A549 treated with ZK216348 at 1 μM for 4 hours (cell line): ENCODE data around the gene MEIS3. TPM values are rescaled to one million over a fixed set of nuclear protein-coding genes. Genes with fewer than 3 reads are reported as not detected.

ENCODE experiments used
- total RNA-seq: library from RNA; stranded (reverse); fragments of 200-300 nt; extraction: Qiagen RNA extraction; gene quantifications from 5 replicates; pipeline ENCODE4 v1.2.3, GENCODE V29; 2022; ENCODE audit warnings: low read depth

MEIS3 gene
- total RNA-seq: 28.9 to 46.6 TPM (median 36.9 TPM) in 5 replicates

DNA sequence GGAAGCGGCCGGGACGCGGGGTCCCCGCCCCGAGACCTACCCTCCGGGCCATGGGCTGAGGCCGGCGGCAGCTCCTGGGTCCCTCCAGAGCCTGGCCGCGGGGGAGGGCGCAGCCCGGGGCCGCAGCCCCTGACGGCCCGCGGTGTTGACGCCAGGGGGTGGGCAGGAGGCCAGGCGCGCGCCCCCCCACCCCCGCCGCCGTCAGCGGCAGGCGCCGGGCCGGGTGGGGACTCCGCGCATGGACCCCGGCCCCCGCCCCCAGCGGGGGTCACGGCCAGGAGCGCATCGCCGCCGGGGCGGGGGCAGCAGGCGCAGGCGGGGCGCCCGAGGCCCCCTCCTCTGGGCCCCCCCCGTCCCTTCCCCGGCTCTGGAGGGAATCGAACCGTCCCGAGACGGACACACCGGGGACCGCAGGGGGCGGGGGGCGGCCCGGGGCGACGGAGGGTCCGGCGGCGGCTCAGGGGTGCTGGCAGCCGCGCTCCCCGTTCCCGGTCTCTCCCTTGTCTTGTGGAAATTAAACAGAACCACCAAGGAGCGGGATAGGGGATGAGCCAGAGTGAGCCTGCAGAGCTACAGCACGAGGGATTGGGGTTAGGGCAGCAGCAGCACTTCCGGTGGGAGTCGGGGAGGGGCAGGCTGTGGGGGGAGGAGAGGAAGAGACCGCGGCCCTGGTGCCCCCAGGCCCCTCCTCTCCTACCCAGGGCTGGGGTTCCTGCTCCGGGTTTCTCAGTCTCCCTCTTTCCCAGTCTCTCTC is at the start of gene MEIS3:
MEIS3 (minus strand) TSS at position 498 of the 754 bp plus-strand sequence; CDS start at position 52, 446 bp downstream.

Other genes starting within 250 kb of the MEIS3 start
- gene BBC3, start 188.3 kb downstream of the MEIS3 start, total RNA-seq: 14.6 to 30.6 TPM (median 28.4 TPM) in 5 replicates
- gene CCDC9, start 163.0 kb downstream of the MEIS3 start, total RNA-seq: 21.5 to 29.7 TPM (median 25.9 TPM) in 5 replicates
- gene INAFM1, start 144.6 kb downstream of the MEIS3 start, total RNA-seq: 4.4 to 12.1 TPM (median 10.8 TPM) in 5 replicates
- gene C5AR1, start 109.7 kb downstream of the MEIS3 start, total RNA-seq: 1.6 to 3.0 TPM (median 2.5 TPM) in 5 replicates
- 3.1 to 10.0 TPM (median 7.5 TPM) in 5 replicates for gene C5AR2, start 87.4 kb downstream of the MEIS3 start, total RNA-seq
- 18.3 to 41.9 TPM (median 38.6 TPM) in 5 replicates for gene DHX34, start 70.2 kb downstream of the MEIS3 start, total RNA-seq
- 0.18 to 1.1 TPM (median 0.40 TPM) in 5 replicates for gene SLC8A2, start 52.4 kb upstream of the MEIS3 start, total RNA-seq
- 18.5 to 21.5 TPM (median 19.6 TPM) in 5 replicates for gene KPTN, start 64.7 kb upstream of the MEIS3 start, total RNA-seq
- 84.2 to 111 TPM (median 92.8 TPM) in 5 replicates for gene NAPA, start 95.5 kb upstream of the MEIS3 start, total RNA-seq
- not detected in 5 replicates for gene ZNF541, start 153.6 kb upstream of the MEIS3 start, total RNA-seq
- 8.5 to 17.5 TPM (median 15.3 TPM) in 5 replicates for gene BICRA, start 189.6 kb upstream of the MEIS3 start, total RNA-seq